HFF-Myc (cell line): ENCODE results near the gene IDH2.

ENCODE experiments used
- DNase-seq: peaks from one replicate; pipeline ENCODE4 v3.0.0-alpha.2; 2011; ENCODE audit warnings: low read depth; ENCODE audit errors: extremely low read depth
- H3K4me3 ChIP-seq: replicated peaks from 2 replicates; pipeline ENCODE4 v1.5.1; 2011; ENCODE audit warnings: low read depth, mild to moderate bottlenecking, control low read depth, low read length
- CTCF ChIP-seq: IDR thresholded peaks from 2 replicates; pipeline ENCODE4 v1.5.1; 2012; ENCODE audit warnings: mild to moderate bottlenecking, low read depth, low read length, control low read depth; ENCODE audit errors: missing control alignments

Gene IDH2

DNA sequence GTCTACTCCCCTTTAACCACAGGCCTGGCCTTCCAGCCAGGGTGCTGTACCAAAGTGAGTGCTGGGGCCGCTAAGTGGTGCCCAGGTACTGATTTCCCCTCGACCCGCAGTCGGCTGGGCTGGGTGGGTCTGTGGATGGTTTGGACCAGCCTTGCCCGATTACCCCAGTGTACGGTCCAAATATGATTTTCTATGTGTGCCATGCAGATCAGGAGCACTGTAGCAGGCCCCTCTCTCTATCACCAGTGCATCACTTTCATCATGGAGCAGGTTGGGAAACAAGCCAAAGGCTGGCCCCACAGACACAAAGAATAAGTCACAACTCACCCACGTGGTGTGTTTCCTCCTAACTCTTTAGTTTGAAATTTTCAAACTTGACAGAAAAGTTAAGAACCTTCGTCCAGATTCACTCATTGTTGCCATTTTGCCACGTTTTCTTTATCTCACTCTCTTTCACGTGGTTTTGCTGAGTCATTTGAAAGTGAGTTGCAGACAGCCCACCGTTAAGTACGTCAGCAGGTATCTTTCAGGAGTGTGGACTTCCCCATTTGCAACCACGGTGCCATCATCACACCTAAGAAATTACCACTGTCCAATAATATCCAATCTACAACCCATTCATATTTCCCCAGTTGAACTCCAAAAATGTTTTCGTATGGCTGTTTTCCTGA lies 64.2 kb downstream of the IDH2 start:
- DNase-seq: no peak

DNA sequence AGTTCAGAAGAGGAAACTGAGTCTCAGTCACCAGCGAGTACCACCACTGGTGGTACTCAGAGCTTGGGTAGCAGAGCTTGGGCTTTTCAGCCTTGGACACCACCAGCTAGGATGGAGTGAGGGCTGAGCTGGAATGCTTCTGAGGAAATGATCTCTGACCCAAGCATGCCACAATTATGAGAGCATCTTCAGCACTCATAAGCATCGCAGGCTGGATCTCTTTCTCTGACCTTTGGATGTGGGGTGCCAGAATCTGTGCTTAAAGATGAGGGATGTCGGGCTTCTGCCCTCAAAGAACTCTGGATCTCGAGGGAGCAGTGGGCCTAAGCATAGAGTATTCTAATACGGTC lies 64.8 kb downstream of the IDH2 start:
- TF ChIP-seq CTCF: no peak
- DNase-seq: no peak
- H3K4me3 ChIP-seq: no peak overlapping the region

More for the DNA sequence above, 64.2 kb downstream of the IDH2 start:
- no peak for TF ChIP-seq CTCF
- no peak overlapping the region for H3K4me3 ChIP-seq

DNA sequence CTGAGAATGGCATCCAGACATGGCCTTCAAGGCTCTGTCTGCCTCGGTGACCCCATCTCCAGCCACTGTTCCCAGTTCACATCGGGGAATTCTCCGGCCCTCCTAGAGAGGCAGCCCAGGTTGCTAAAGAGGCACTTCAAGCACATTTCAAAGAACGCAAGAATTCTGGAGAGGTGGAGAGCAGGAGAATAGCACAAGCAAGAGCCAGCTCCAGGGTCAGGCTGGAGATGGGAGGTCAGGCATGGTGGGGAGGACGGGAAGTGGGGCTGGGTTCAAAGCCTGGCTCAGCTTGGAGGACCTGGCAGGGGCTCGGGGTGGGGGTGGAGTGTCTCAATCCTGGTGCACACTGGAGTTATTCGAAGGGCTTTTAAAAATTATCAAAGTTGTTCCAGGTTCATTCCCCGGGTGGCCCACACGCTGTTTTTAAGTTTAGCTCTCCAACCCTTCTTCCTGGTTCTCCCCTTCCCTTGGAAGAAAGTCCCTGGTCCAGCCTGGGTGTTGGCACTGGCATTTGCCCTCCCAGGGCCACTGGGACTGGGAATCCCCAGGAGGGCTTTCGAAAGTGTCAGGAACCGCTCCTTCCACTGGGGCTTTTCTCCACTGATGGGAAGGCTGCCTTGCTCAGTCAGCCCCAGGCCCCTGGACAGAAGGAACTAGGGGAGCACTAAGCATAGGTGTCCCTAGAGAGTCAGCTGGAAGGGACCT lies 65.3 kb downstream of the IDH2 start:
- no peak for DNase-seq
- no peak overlapping the region for H3K4me3 ChIP-seq
- no peak for TF ChIP-seq CTCF

GRCh38 chr15:90036343-90036742 lies 65.9 kb downstream of the IDH2 start:
- no peak for DNase-seq
- H3K4me3 ChIP-seq: no peak overlapping the region
- TF ChIP-seq CTCF: no peak

DNA sequence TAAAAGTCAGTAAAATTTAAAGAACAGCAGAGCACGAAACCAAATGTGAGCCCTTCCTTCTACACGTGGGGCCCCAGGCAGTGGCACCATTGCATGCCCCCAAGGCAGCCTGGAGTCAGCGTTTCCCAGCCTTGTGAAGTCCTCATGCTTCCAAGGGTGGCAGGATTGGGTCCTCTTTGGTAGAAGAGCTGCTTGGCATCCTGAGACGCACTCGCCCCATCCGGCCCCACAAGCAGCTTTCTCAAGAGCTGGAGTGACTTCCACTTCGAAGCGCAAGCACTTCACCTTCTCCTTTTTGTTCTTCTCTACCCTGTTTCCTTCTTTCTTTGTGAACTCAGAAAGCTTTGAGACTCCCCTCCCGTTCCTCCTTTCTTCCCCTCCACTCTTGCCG lies 66.4 kb downstream of the IDH2 start:
- DNase-seq: no peak
- no peak for TF ChIP-seq CTCF
- no peak overlapping the region for H3K4me3 ChIP-seq

DNA sequence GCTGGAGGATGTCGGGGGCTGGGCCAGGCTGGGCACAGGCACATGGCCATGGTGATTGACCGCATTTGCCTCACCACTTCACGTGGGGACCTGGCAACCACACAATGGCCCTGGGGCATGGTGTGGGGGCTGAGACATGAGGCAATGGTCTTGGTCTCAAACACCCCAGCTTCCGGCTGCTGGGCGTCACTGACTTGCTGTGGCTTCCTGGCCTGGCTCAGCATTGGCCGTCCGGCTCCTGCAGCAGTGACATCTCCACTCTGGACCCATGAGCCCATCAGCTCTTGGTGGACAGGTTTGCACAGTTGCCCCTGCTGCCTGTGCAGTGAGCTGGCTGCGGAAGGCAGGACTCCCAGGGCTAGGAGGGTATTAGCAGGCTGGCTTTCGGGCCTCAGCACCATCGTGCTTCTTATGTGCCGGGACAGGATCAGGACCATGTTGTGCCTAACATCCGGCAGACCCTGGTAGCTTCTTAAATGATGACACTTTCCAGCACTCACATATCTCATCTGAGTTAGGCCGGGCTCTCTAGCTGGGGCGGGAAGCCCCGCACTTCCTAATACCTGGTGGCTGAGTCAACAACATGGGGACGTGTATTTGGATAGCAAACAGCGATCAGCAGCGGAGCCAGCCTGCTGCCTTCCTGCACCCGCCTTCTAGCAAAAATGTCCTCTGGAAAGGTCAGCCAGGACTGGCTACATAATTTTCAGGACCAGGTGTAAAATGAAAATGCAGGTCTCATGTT lies 67.0 kb downstream of the IDH2 start:
- TF ChIP-seq CTCF: no peak
- no peak for DNase-seq
- no peak overlapping the region for H3K4me3 ChIP-seq
